Upper lobe of left lung (tissue), 6 donors: Measurements from ENCODE around the gene SC5D. TPM values are rescaled to one million over a fixed set of nuclear protein-coding genes. Genes with fewer than 3 reads are reported as not detected.

ENCODE experiments used
- ATAC-seq, 2 donors: fragments of 200-7000 bp; cut with Tn5 transposase; one replicate each; pipeline ENCODE4 v1.9.1; 2022; ENCODE audit warnings: mild to moderate bottlenecking in 2 of 2, moderate library complexity in 2 of 2; ENCODE audit not compliant: low FRiP score in 2 of 2
- DNase-seq, 2 donors: peaks; one replicate each; pipeline ENCODE4 v3.0.0-alpha.2; 2019 to 2020
- H3K27ac ChIP-seq, 4 donors: fragments of 200-600 bp; sonication (generic); one replicate each; pipeline ENCODE4 v1.5.1; 2016 to 2019
- H3K27me3 ChIP-seq, 4 donors: fragments of 200-600 bp; sonication (generic); one replicate each; pipeline ENCODE4 v1.5.1; 2017 to 2019
- H3K36me3 ChIP-seq, 4 donors: fragments of 200-600 bp; sonication (generic); one replicate each; pipeline ENCODE4 v1.5.1; 2016 to 2019
- H3K4me1 ChIP-seq, 4 donors: fragments of 200-600 bp; sonication (generic); one replicate each; pipeline ENCODE4 v1.5.1; 2018 to 2019
- H3K4me3 ChIP-seq, 4 donors: fragments of 200-600 bp; sonication (generic); one replicate each; pipeline ENCODE4 v1.5.1; 2017 to 2019; ENCODE audit warnings: mild to moderate bottlenecking in 2 of 4, moderate library complexity in 1 of 4
- H3K9me3 ChIP-seq, 4 donors: fragments of 200-600 bp; sonication (generic); one replicate each; pipeline ENCODE4 v1.5.1; 2018 to 2019
- EP300 ChIP-seq, 4 donors: sonication (generic); formaldehyde crosslinking; IDR thresholded peaks; one replicate each; pipeline ENCODE4 v1.5.1; 2017; ENCODE audit warnings: antibody characterized with exemption in 4 of 4, control low read depth in 2 of 4
- POLR2A ChIP-seq, 4 donors: fragments of 450-650 bp; IDR thresholded peaks; one replicate each; pipeline ENCODE4 v1.5.1; 2016 to 2017; ENCODE audit warnings: antibody characterized with exemption in 4 of 4, mild to moderate bottlenecking in 2 of 4
- POLR2AphosphoS5 ChIP-seq, 2 donors: sonication (generic); formaldehyde crosslinking; IDR thresholded peaks; one replicate each; pipeline ENCODE4 v1.5.1; 2017; ENCODE audit warnings: antibody characterized with exemption in 2 of 2
- WGBS, 2 donors: methylation state at CpG; one replicate each; pipeline ENCODE4 v1.1.5; 2017 to 2018; 5-methylcytosine and 5-hydroxymethylcytosine counted together
- total RNA-seq, 6 donors: library from RNA; depleted of rRNA in 4 of 6; stranded (reverse); fragments of >200 nt in 4 of 6; gene quantifications; one replicate each; pipeline versions ENCODE4 v1.1.0 to v1.2.1, GENCODE V29; 2016 to 2021
- TF ChIP-seq, protein P1 (sequence below), 6 experiments: fragments of 450-650 bp in 4 of 6; fragments of 200-600 bp in 2 of 6; sonication (generic) in 2 of 6; IDR thresholded peaks; one replicate each; pipeline ENCODE4 v1.5.1; 2016 to 2019; ENCODE audit warnings: antibody characterized with exemption in 6 of 6
- donor health status: DM: no; HTN: no; CAD: no; lungs with moderate emphysema.
- donor health status: DM: no; HTN: yes; CAD: no; lungs with severe emphysema.

SC5D gene
- total RNA-seq, 6 donors from 2014 or later: 9.4 to 79.9 (median 48.8) TPM

DNA sequence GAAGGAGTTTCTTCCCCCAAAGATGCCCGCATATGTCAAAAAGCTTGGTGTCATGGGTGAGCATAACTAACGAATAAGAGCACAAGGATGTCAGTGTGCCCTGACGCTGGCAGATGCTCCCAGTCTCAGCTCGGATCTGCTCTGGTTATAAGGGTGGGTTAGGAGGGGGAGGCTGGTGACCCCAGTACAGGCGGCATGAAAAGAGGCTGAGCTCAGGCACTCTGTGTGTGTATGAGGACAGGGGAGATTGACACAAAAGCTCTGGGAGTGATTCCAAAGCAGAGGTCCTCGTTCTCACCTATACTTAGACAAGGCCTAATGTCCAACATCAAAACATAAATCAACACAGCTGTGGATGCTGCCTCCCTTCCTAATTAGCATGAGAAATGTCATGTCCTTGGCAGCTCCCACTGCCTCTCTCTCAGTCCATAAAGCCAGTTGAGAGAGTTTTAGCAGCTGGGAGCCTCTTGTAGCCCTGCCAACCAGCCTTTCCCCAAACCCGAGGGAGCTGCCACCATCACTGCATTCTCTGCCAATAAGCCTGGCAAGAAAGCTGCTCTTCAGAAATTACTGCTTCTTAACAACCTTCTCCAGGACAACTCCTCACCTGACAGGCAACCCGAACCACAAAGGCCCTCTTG, 59.8 kb downstream of the SC5D start:
- no peaks in the 10 kb centered on the region for H3K27me3 ChIP-seq
- DNase-seq (no peak), ATAC-seq (no peak)
- no peaks in the 10 kb centered on the region for H3K36me3 ChIP-seq
- H3K9me3 ChIP-seq: no peaks in the 10 kb centered on the region
- peaks cover 0 to 18% (median 5%) of the 10 kb centered on the region in 4 donors for H3K4me1 ChIP-seq
- no peak overlapping the region for H3K27ac ChIP-seq
- no peak overlapping the region for H3K4me3 ChIP-seq
- 61 to 72% methylated on average over 8 of the region's 8 CpGs for WGBS, 2 donors
- TF ChIP-seq POLR2A (IDR thresholded peaks at IDR 0.05) (no peak), POLR2AphosphoS5 (IDR thresholded peaks at IDR 0.05) (no peak)
- TF ChIP-seq, protein P1, sequence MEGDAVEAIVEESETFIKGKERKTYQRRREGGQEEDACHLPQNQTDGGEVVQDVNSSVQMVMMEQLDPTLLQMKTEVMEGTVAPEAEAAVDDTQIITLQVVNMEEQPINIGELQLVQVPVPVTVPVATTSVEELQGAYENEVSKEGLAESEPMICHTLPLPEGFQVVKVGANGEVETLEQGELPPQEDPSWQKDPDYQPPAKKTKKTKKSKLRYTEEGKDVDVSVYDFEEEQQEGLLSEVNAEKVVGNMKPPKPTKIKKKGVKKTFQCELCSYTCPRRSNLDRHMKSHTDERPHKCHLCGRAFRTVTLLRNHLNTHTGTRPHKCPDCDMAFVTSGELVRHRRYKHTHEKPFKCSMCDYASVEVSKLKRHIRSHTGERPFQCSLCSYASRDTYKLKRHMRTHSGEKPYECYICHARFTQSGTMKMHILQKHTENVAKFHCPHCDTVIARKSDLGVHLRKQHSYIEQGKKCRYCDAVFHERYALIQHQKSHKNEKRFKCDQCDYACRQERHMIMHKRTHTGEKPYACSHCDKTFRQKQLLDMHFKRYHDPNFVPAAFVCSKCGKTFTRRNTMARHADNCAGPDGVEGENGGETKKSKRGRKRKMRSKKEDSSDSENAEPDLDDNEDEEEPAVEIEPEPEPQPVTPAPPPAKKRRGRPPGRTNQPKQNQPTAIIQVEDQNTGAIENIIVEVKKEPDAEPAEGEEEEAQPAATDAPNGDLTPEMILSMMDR (IDR thresholded peaks at IDR 0.05): no peak

DNA sequence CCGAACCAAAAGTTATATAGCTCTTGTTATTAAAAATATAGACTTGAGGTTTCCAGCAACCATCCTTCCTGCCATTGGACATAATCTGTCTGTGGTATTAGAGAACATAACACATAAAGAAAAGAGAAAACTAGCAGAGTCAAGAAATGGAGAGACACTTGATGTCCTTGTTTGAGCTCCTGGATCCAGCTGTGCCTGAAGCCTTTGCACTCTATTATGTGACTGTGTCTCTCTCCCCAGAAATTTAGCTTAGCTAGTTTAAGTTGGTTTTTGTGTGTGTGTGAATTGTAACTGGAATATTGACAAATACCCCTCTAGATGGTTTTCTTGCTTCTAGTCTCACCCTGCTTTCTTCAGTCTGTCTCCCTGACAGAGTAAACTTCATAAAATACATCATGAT, 61.6 kb downstream of the SC5D start:
- no peak for TF ChIP-seq EP300 (IDR thresholded peaks at IDR 0.05)
- TF ChIP-seq POLR2AphosphoS5 (IDR thresholded peaks at IDR 0.05): no peak
- TF ChIP-seq, protein P1 (IDR thresholded peaks at IDR 0.05): no peak
- no peak for TF ChIP-seq POLR2A (IDR thresholded peaks at IDR 0.05)
- ATAC-seq (no peak), DNase-seq (no peak)
- 100% methylated on average over 1 of the region's 1 CpG for WGBS, 2 donors
- H3K4me3 ChIP-seq: no peak overlapping the region
- peaks cover 0 to 21% (median 5%) of the 10 kb centered on the region in 4 donors for H3K4me1 ChIP-seq
- no peaks in the 10 kb centered on the region for H3K9me3 ChIP-seq
- H3K27me3 ChIP-seq: no peaks in the 10 kb centered on the region
- H3K27ac ChIP-seq: no peak overlapping the region
- H3K36me3 ChIP-seq: no peaks in the 10 kb centered on the region

DNA sequence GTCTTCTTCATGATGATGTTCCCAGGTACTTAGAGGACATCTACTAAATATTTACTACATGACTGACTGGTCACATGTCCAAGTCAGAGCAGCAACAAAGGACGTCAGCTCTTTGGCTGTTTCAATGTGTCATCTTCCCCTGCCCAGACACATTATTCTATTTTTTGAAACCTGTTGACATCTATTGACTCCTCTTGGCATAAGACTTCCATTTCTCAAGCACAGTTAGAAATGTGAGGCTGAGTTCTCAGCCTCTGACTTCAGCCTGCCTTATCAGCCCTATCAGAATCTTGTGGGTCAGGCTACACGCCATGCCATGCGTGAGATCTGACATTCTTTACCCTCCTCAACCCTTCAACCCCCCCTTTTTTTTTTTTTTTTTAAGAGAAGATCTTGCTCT, 63.8 kb downstream of the SC5D start:
- DNase-seq (no peak), ATAC-seq (no peak)
- WGBS, 2 donors: 79 to 91% methylated on average over 3 of the region's 3 CpGs
- no peaks in the 10 kb centered on the region for H3K36me3 ChIP-seq
- H3K4me1 ChIP-seq: peaks cover 0 to 9% (median under 1%) of the 10 kb centered on the region in 4 donors
- H3K27me3 ChIP-seq: no peaks in the 10 kb centered on the region
- H3K9me3 ChIP-seq: no peaks in the 10 kb centered on the region
- TF ChIP-seq EP300 (IDR thresholded peaks at IDR 0.05): no peak
- no peak for TF ChIP-seq POLR2AphosphoS5 (IDR thresholded peaks at IDR 0.05)
- TF ChIP-seq POLR2A (IDR thresholded peaks at IDR 0.05): no peak
- TF ChIP-seq, protein P1 (IDR thresholded peaks at IDR 0.05): no peak
- no peak overlapping the region for H3K4me3 ChIP-seq
- H3K27ac ChIP-seq: no peak overlapping the region

Other genes with a start within 250 kb of the SC5D start
- gene TECTA, start 191.5 kb upstream of the SC5D start, total RNA-seq: 1 to 10 TPM in 4 of 6 donors, under 1 TPM in 2; 0.89 to 4.7 (median 1.8) TPM
- 10 to 100 TPM; 33.3 to 85.9 (median 67.2) TPM for gene SORL1, start 159.5 kb downstream of the SC5D start, total RNA-seq